ENCODE data around the gene MST1. TPM values are rescaled to one million over a fixed set of nuclear protein-coding genes. Genes with fewer than 3 reads are reported as not detected.

MST1 gene
- total and polyA plus RNA-seq, 5 experiments from 2014 or later, result 0.29 to 13.7 (median 1.1) TPM

DNA sequence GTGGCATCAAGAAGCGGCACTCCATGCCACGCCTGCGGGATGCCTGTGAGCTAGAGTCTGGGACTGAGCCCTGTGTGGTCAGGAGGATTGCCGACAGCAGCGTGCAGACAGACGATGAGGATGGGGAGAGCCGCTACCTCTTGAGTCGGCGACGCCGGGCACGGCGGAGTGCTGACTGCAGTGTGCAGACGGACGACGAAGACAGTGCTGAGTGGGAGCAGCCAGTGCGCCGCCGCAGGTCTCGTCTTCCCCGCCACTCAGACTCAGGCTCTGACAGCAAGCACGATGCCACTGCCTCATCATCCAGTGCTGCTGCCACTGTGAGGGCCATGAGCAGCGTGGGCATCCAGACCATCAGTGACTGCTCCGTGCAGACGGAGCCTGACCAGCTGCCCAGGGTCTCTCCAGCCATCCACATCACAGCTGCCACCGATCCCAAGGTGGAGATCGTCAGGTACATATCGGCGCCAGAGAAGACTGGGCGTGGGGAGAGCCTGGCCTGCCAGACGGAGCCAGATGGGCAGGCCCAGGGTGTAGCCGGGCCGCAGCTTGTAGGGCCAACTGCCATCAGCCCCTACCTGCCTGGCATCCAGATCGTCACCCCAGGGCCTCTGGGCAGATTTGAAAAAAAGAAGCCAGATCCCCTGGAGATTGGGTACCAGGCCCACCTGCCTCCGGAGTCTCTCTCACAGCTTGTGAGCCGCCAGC is 31.9 kb downstream of the MST1 start:
- no peaks in the 10 kb centered on the region for H3K4me1 Mint-ChIP-seq
- POLR2A ChIA-PET, result no interaction called here
- no peaks in the 10 kb centered on the region for H3K36me3 Mint-ChIP-seq
- H3K27me3 Mint-ChIP-seq, result peaks cover 0 to 12% (median 6%) of the 10 kb centered on the region in 5 donors
- H3K4me3 Mint-ChIP-seq, result no peak overlapping the region
- H3K9me3 Mint-ChIP-seq, result no peaks in the 10 kb centered on the region
- ATAC-seq (no peak), DNase-seq (no peak)
- no peak overlapping the region for H3K27ac Mint-ChIP-seq

GRCh38 chr3:49656541-49657112 is 32.6 kb downstream of the MST1 start:
- peak overlapping the region in 1 of 10 donors; percentile 54 for H3K27ac Mint-ChIP-seq
- ATAC-seq (no peak), DNase-seq (no peak)
- POLR2A ChIA-PET, result no interaction called here
- H3K27me3 Mint-ChIP-seq, result peaks cover 0 to 12% (median 6%) of the 10 kb centered on the region in 5 donors
- no peaks in the 10 kb centered on the region for H3K36me3 Mint-ChIP-seq
- H3K9me3 Mint-ChIP-seq, result no peaks in the 10 kb centered on the region
- no peak overlapping the region for H3K4me3 Mint-ChIP-seq
- H3K4me1 Mint-ChIP-seq, result no peaks in the 10 kb centered on the region

DNA sequence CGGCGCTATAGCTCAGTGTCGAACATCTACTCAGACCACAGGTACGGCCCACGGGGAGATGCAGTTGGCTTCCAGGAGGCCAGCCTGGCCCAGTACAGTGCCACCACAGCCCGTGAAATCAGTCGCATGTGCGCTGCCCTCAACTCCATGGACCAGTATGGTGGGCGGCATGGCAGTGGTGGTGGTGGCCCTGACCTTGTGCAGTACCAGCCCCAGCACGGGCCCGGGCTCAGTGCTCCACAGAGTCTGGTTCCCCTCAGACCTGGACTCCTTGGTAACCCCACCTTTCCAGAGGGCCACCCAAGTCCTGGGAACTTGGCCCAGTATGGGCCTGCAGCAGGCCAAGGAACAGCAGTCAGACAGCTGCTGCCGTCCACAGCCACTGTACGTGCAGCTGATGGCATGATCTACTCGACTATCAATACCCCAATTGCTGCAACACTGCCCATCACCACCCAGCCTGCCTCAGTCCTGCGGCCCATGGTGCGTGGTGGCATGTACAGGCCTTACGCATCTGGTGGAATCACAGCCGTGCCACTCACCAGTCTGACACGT is 33.5 kb downstream of the MST1 start:
- no peak overlapping the region for H3K4me3 Mint-ChIP-seq
- H3K9me3 Mint-ChIP-seq, result no peaks in the 10 kb centered on the region
- DNase-seq (no peak), ATAC-seq (no peak)
- POLR2A ChIA-PET, result interaction anchor here (0.6 kb wide), 1 partner anchor 37 kb away, joined by 3 read pairs; no protein-coding TSS in a partner anchor
- H3K36me3 Mint-ChIP-seq, result no peaks in the 10 kb centered on the region
- H3K4me1 Mint-ChIP-seq, result no peaks in the 10 kb centered on the region
- H3K27me3 Mint-ChIP-seq, result peaks cover 0 to 11% (median 6%) of the 10 kb centered on the region in 5 donors
- no peak overlapping the region for H3K27ac Mint-ChIP-seq

GRCh38 chr3:49654955-49655556 is 34.2 kb downstream of the MST1 start:
- Mint-ChIP-seq H3K4me1 (no peaks in the 10 kb centered on the region), H3K9me3 (no peaks in the 10 kb centered on the region), H3K27ac (no peak overlapping the region), H3K4me3 (no peak overlapping the region), H3K36me3 (no peaks in the 10 kb centered on the region), H3K27me3 (peaks cover 0 to 10% (median 6%) of the 10 kb centered on the region in 5 donors)
- DNase-seq, result no peak
- ATAC-seq, result no peak
- POLR2A ChIA-PET, result interaction anchor here (0.6 kb wide), 2 partner anchors 38 to 180 kb away, joined by 3 read pairs; no protein-coding TSS in a partner anchor

- H3K27ac Mint-ChIP-seq, result peak overlapping the region in 1 of 10 donors; percentile 24
- no peaks in the 10 kb centered on the region for H3K4me1 Mint-ChIP-seq
- POLR2A ChIA-PET, result interaction anchor here (0.6 kb wide), 1 partner anchor 179 kb away, joined by 3 read pairs; no protein-coding TSS in a partner anchor
Measured at GRCh38 chr3:49654176-49654825, 35.0 kb downstream of the MST1 start.

DNA sequence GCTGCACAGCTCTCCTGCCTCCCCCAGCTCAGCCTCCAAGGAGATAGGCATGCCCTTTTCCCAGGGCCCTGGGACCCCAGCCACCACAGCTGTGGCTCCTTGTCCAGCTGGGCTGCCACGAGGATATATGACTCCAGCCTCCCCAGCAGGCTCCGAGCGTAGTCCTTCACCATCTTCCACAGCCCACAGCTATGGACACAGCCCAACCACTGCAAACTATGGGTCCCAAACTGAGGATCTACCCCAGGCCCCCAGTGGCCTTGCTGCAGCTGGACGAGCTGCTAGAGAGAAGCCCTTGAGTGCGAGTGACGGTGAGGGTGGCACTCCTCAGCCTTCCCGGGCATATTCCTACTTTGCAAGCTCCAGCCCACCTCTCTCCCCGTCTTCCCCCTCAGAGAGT is 35.7 kb downstream of the MST1 start:
- ATAC-seq (no peak), DNase-seq (no peak)
- H3K9me3 Mint-ChIP-seq, result no peaks in the 10 kb centered on the region
- H3K4me3 Mint-ChIP-seq, result no peak overlapping the region
- H3K36me3 Mint-ChIP-seq, result no peaks in the 10 kb centered on the region
- H3K4me1 Mint-ChIP-seq, result no peaks in the 10 kb centered on the region
- POLR2A ChIA-PET, result no interaction called here
- H3K27me3 Mint-ChIP-seq, result peaks cover 0 to 10% (median 6%) of the 10 kb centered on the region in 5 donors
- no peak overlapping the region for H3K27ac Mint-ChIP-seq

More at GRCh38 chr3:49654176-49654825, 35.0 kb downstream of the MST1 start:
- DNase-seq, result no peak
- H3K27me3 Mint-ChIP-seq, result peaks cover 0 to 10% (median 6%) of the 10 kb centered on the region in 5 donors
- ATAC-seq, result no peak
- no peaks in the 10 kb centered on the region for H3K36me3 Mint-ChIP-seq
- no peak overlapping the region for H3K4me3 Mint-ChIP-seq
- no peaks in the 10 kb centered on the region for H3K9me3 Mint-ChIP-seq

DNA sequence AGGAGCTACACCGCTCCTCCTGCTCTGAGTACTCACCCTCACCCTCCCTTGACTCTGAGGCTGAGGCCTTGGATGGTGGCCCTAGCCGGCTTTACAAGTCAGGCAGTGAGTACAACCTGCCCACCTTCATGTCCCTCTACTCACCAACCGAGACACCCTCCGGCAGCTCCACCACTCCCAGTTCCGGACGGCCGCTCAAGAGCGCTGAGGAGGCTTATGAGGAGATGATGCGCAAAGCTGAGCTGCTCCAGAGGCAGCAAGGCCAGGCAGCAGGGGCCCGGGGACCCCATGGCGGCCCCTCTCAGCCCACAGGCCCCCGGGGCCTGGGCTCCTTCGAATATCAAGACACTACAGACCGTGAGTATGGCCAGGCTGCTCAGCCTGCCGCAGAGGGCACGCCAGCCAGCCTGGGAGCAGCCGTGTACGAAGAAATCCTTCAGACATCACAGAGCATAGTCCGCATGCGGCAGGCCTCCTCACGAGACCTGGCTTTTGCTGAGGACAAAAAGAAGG is 36.3 kb downstream of the MST1 start:
- Mint-ChIP-seq H3K9me3 (no peaks in the 10 kb centered on the region), H3K27me3 (peaks cover 0 to 10% (median 6%) of the 10 kb centered on the region in 5 donors), H3K4me3 (no peak overlapping the region), H3K27ac (no peak overlapping the region), H3K36me3 (no peaks in the 10 kb centered on the region), H3K4me1 (no peaks in the 10 kb centered on the region)
- ATAC-seq (no peak), DNase-seq (no peak)
- POLR2A ChIA-PET, result no interaction called here

DNA sequence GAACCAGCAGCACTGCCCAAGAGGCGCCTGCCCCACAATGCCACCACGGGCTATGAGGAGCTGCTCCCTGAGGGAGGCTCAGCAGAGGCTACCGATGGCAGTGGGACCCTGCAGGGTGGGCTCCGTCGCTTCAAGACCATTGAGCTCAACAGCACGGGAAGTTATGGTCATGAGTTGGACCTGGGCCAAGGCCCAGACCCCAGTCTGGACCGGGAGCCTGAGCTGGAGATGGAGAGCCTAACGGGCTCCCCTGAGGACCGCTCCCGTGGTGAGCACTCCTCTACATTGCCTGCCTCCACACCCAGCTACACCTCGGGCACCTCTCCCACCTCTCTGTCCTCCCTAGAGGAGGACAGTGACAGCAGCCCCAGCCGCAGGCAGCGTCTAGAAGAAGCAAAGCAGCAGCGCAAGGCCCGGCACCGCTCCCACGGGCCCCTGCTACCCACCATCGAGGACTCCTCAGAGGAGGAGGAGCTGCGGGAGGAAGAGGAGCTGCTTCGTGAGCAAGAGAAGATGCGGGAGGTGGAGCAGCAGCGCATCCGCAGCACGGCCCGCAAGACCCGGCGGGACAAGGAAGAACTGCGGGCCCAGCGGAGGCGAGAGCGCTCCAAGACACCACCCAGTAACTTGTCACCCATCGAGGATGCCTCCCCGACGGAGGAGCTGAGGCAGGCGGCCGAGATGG is 36.9 kb downstream of the MST1 start:
- no peaks in the 10 kb centered on the region for H3K9me3 Mint-ChIP-seq
- peak overlapping the region in 1 of 10 donors; percentile 37 for H3K27ac Mint-ChIP-seq
- peaks cover 0 to 8% (median 5%) of the 10 kb centered on the region in 5 donors for H3K27me3 Mint-ChIP-seq
- H3K4me1 Mint-ChIP-seq, result no peaks in the 10 kb centered on the region
- POLR2A ChIA-PET, result no interaction called here
- H3K4me3 Mint-ChIP-seq, result no peak overlapping the region
- no peaks in the 10 kb centered on the region for H3K36me3 Mint-ChIP-seq
- no peak for ATAC-seq
- no peak for DNase-seq

DNA sequence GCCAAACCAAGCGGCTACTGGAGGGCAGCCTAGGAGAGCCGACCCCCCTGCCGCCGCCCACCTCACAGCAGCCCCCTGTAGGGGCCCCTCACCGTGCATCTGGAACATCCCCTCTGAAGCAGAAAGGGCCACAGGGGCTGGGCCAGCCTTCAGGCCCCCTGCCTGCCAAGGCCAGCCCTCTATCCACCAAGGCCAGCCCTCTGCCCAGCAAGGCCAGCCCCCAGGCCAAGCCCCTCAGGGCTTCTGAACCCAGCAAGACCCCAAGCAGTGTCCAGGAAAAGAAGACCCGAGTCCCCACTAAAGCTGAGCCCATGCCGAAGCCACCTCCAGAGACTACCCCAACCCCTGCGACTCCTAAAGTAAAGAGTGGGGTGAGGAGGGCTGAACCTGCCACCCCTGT is 38.6 kb downstream of the MST1 start:
- Mint-ChIP-seq H3K4me3 (no peak overlapping the region), H3K36me3 (no peaks in the 10 kb centered on the region), H3K27me3 (no peaks in the 10 kb centered on the region), H3K27ac (peak overlapping the region in 1 of 10 donors; percentile 43), H3K4me1 (no peaks in the 10 kb centered on the region), H3K9me3 (no peaks in the 10 kb centered on the region)
- DNase-seq (no peak), ATAC-seq (no peak)
- POLR2A ChIA-PET, result no interaction called here

- Mint-ChIP-seq H3K27me3 (no peaks in the 10 kb centered on the region), H3K4me3 (no peak overlapping the region), H3K27ac (peak overlapping the region in 1 of 10 donors; percentile 43), H3K4me1 (no peaks in the 10 kb centered on the region), H3K36me3 (no peaks in the 10 kb centered on the region), H3K9me3 (no peaks in the 10 kb centered on the region)
- ATAC-seq (no peak), DNase-seq (no peak)
- POLR2A ChIA-PET, result no interaction called here
Measured at GRCh38 chr3:49650177-49650576, 39.1 kb downstream of the MST1 start.

GRCh38 chr3:49649576-49649975 is 39.7 kb downstream of the MST1 start:
- ATAC-seq (no peak), DNase-seq (no peak)
- no peaks in the 10 kb centered on the region for H3K9me3 Mint-ChIP-seq
- H3K4me1 Mint-ChIP-seq, result no peaks in the 10 kb centered on the region
- H3K4me3 Mint-ChIP-seq, result no peak overlapping the region
- POLR2A ChIA-PET, result no interaction called here
- peak overlapping the region in 1 of 10 donors; percentile 3 for H3K27ac Mint-ChIP-seq
- no peaks in the 10 kb centered on the region for H3K36me3 Mint-ChIP-seq
- H3K27me3 Mint-ChIP-seq, result no peaks in the 10 kb centered on the region

GRCh38 chr3:49648354-49649019 is 40.8 kb downstream of the MST1 start:
- ATAC-seq (no peak), DNase-seq (no peak)
- no peak overlapping the region for H3K4me3 Mint-ChIP-seq
- H3K4me1 Mint-ChIP-seq, result no peaks in the 10 kb centered on the region
- H3K9me3 Mint-ChIP-seq, result no peaks in the 10 kb centered on the region
- H3K36me3 Mint-ChIP-seq, result no peaks in the 10 kb centered on the region
- H3K27me3 Mint-ChIP-seq, result no peaks in the 10 kb centered on the region
- POLR2A ChIA-PET, result no interaction called here
- H3K27ac Mint-ChIP-seq, result peak overlapping the region in 1 of 10 donors; percentile 59

Data from naive thymus-derived CD8-positive, alpha-beta T cell (primary cell).